GM23338 (cell line): ENCODE results near the gene CHCHD6. TPM values are rescaled to one million over a fixed set of nuclear protein-coding genes. Genes with fewer than 3 reads are reported as not detected.

Experiments
- ATAC-seq: fragments of 200-7000 bp; cut with Tn5 transposase; 3 replicates; pipeline ENCODE4 v1.9.1; 2020
- DNase-seq: peaks from one replicate; pipeline ENCODE4 v3.0.0-alpha.2; 2015; ENCODE audit warnings: low spot score
- H2AFZ ChIP-seq: fragments of 200-600 bp; sonication (generic); 2 replicates; pipeline ENCODE4 v1.8.0; 2016; ENCODE audit warnings: antibody characterized with exemption, mild to moderate bottlenecking, moderate library complexity
- H3F3A ChIP-seq: fragments of 200-600 bp; sonication (generic); replicated peaks from 2 replicates; pipeline ENCODE4 v1.8.0; 2017; ENCODE audit warnings: antibody characterized with exemption, mixed run types, low read depth
- H3K27ac ChIP-seq: fragments of 200-600 bp; sonication (generic); 2 replicates; pipeline ENCODE4 v1.6.1; 2016; ENCODE audit warnings: low read depth
- H3K27me3 ChIP-seq: fragments of 200-600 bp; sonication (generic); 2 replicates; pipeline ENCODE4 v1.8.0; 2016; ENCODE audit warnings: mild to moderate bottlenecking, mixed run types, moderate library complexity; ENCODE audit not compliant: insufficient read depth
- H3K36me3 ChIP-seq: fragments of 200-600 bp; sonication (generic); 2 replicates; pipeline ENCODE4 v1.8.0; 2016; ENCODE audit warnings: mild to moderate bottlenecking; ENCODE audit not compliant: insufficient read depth
- H3K4me1 ChIP-seq: fragments of 200-600 bp; sonication (generic); 2 replicates; pipeline ENCODE4 v1.8.0; 2016; ENCODE audit warnings: mild to moderate bottlenecking, moderate library complexity; ENCODE audit not compliant: insufficient read depth
- H3K4me2 ChIP-seq: fragments of 200-600 bp; sonication (generic); 2 replicates; pipeline ENCODE4 v1.7.1; 2017; ENCODE audit warnings: mixed run types
- H3K4me3 ChIP-seq: fragments of 200-600 bp; sonication (generic); 2 replicates; pipeline ENCODE4 v1.6.1; 2016; ENCODE audit warnings: mixed run types
- H3K79me2 ChIP-seq: fragments of 200-600 bp; sonication (generic); replicated peaks from 2 replicates; pipeline ENCODE4 v1.8.0; 2017; ENCODE audit warnings: mild to moderate bottlenecking; ENCODE audit not compliant: insufficient read depth
- H3K9me2 ChIP-seq: fragments of 200-600 bp; sonication (generic); 2 replicates; pipeline ENCODE4 v1.8.0; 2017; ENCODE audit not compliant: insufficient read depth
- H4K20me1 ChIP-seq: fragments of 200-600 bp; sonication (generic); replicated peaks from 2 replicates; pipeline ENCODE4 v1.8.0; 2017; ENCODE audit warnings: mild to moderate bottlenecking; ENCODE audit not compliant: insufficient read depth
- H3K27ac Mint-ChIP-seq: 2 replicates; pipeline ENCODE4 v1.8.0; 2020; ENCODE audit warnings: inconsistent platforms, mild to moderate bottlenecking, moderate library complexity, mixed read lengths
- H3K27me3 Mint-ChIP-seq: 3 replicates; pipeline ENCODE4 v1.8.0; 2022; ENCODE audit warnings: low read depth, mild to moderate bottlenecking, moderate library complexity, mixed read lengths, inconsistent platforms; ENCODE audit not compliant: insufficient read depth, poor library complexity
- H3K36me3 Mint-ChIP-seq: 3 replicates; pipeline ENCODE4 v1.8.0; 2021; ENCODE audit warnings: low read depth, mild to moderate bottlenecking, inconsistent platforms, moderate library complexity, mixed read lengths
- H3K4me1 Mint-ChIP-seq: 3 replicates; pipeline ENCODE4 v1.8.0; 2020; ENCODE audit warnings: mild to moderate bottlenecking, inconsistent platforms, mixed read lengths
- H3K4me3 Mint-ChIP-seq: 3 replicates; pipeline ENCODE4 v1.8.0; 2021; ENCODE audit warnings: moderate library complexity, mild to moderate bottlenecking, inconsistent platforms, mixed read lengths
- H3K9me3 Mint-ChIP-seq: 3 replicates; pipeline ENCODE4 v1.8.0; 2020; ENCODE audit warnings: moderate library complexity, mild to moderate bottlenecking, inconsistent platforms, mixed read lengths
- CREB1 ChIP-seq: fragments of 250-450 bp; sonication (Bioruptor Pico); IDR thresholded peaks from 2 replicates; pipeline ENCODE4 v1.5.0; 2020; ENCODE audit warnings: low read depth, mild to moderate bottlenecking, moderate library complexity
- EZH2 ChIP-seq: fragments of 200-600 bp; sonication (generic); IDR thresholded peaks from one replicate; pipeline ENCODE4 v1.8.0; 2017; ENCODE audit warnings: antibody characterized with exemption, mild to moderate bottlenecking, low read depth; ENCODE audit not compliant: unreplicated experiment
- EZH2phosphoT487 ChIP-seq: fragments of 200-600 bp; sonication (generic); IDR thresholded peaks from one replicate; pipeline ENCODE4 v1.8.1; 2018; ENCODE audit warnings: antibody characterized with exemption; ENCODE audit not compliant: unreplicated experiment
- JUNB ChIP-seq: IDR thresholded peaks from one replicate; pipeline ENCODE4 v1.6.1; 2016; ENCODE audit warnings: antibody characterized with exemption; ENCODE audit not compliant: unreplicated experiment
- NANOG ChIP-seq: IDR thresholded peaks from 2 replicates; pipeline ENCODE4 v1.6.1; 2016; ENCODE audit warnings: antibody characterized with exemption, borderline replicate concordance
- POLR2AphosphoS5 ChIP-seq: IDR thresholded peaks from 2 replicates; pipeline ENCODE4 v1.6.1; 2016; ENCODE audit warnings: antibody characterized with exemption, low read depth
- STAT1 ChIP-seq: IDR thresholded peaks from one replicate; pipeline ENCODE4 v1.6.1; 2016; ENCODE audit warnings: antibody characterized with exemption; ENCODE audit not compliant: unreplicated experiment
- ZNF114 ChIP-seq: fragments of 250-450 bp; sonication (Bioruptor Pico); IDR thresholded peaks from 2 replicates; pipeline ENCODE4 v1.5.0; 2020; ENCODE audit warnings: mild to moderate bottlenecking, moderate library complexity
- ZNF331 ChIP-seq: fragments of 250-450 bp; sonication (Bioruptor Pico); IDR thresholded peaks from 2 replicates; pipeline ENCODE4 v1.5.0; 2020; ENCODE audit warnings: low read depth, mild to moderate bottlenecking, moderate library complexity
- polyA plus RNA-seq: library from polyadenylated mRNA; unstranded; fragments of >200 nt; fragmentation: Nextera tagmentation; extraction: Ambion mirVana; gene quantifications from 2 replicates; pipeline ENCODE4 v1.2.1, GENCODE V29; 2016
- total RNA-seq: library from RNA; depleted of rRNA; stranded (reverse); fragments of >200 nt; shearing (Covaris generic); gene quantifications from 2 replicates; pipeline ENCODE4 v1.2.3, GENCODE V29; 2014
- TF ChIP-seq, protein P1 (sequence below): fragments of 250-450 bp; sonication (Bioruptor Pico); IDR thresholded peaks from 2 replicates; pipeline ENCODE4 v1.5.0; 2020; ENCODE audit warnings: mild to moderate bottlenecking, moderate library complexity
- TF ChIP-seq, protein P2 (sequence below), 2 experiments: fragments of 200-600 bp in 1 of 2; sonication (generic) in 1 of 2; conservative IDR thresholded peaks; 2 replicates each; pipeline versions ENCODE4 v1.5.1 to v1.6.1; 2016 to 2017; ENCODE audit warnings: antibody characterized with exemption in 2 of 2, low read depth in 2 of 2, mild to moderate bottlenecking in 2 of 2, moderate library complexity in 1 of 2
- TF ChIP-seq, protein P3 (sequence below): IDR thresholded peaks from one replicate; pipeline ENCODE4 v1.6.1; 2018; ENCODE audit warnings: antibody characterized with exemption; ENCODE audit not compliant: unreplicated experiment
- TF ChIP-seq, protein P4 (sequence below): IDR thresholded peaks from 2 replicates; pipeline ENCODE4 v1.6.1; 2016; ENCODE audit warnings: antibody characterized with exemption

Gene CHCHD6
- total and polyA plus RNA-seq, 2 experiments from 2014 or later = 28.8 to 43.0 TPM

DNA sequence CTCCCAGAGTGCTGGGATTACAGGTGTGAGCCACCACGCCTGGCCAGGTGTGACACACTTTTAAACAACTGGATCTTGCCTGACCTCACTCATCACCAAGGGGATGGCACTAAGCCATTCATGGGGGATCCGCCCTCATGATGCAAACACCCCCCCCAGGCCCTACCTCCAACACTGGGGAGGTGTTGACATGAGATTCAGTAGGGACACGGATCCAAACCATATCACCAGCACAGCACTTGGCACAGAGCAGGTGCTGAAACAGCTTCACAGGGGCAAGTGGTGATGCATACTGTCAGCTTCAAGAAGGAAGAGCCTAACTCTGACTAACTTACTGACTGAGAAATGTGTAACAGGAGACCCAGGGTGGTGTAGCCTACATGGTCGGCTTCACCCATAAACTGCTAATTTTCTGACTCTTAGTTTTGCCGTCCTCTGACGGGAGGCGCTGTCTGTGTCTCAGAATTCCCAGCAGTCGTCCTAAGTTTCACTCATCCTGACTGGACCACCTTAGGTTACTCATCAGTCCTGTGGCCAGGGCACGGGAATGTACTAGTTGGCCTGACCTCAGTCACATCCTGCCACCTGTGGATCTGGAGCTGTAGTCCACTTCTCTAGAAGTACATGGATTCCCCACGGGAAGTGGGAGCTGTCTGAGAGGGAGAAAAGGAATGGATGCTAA, 197.0 kb downstream of the CHCHD6 start:
- no peak overlapping the region for H3K4me3 Mint-ChIP-seq

More for the DNA sequence above, 197.0 kb downstream of the CHCHD6 start:
- H2AFZ ChIP-seq = no peak overlapping the region
- no peaks in the 10 kb centered on the region for H3K27me3 ChIP-seq
- DNase-seq (no peak), ATAC-seq (no peak)
- H3K79me2 ChIP-seq = no peaks in the 10 kb centered on the region
- no peak overlapping the region for H3K4me3 ChIP-seq
- Mint-ChIP-seq H3K9me3 (no peaks in the 10 kb centered on the region), H3K4me1 (no peaks in the 10 kb centered on the region), H3K36me3 (no peaks in the 10 kb centered on the region), H3K27ac (no peak overlapping the region), H3K27me3 (no peaks in the 10 kb centered on the region)
- H3F3A ChIP-seq = no peaks in the 10 kb centered on the region
- H3K4me1 ChIP-seq = no peaks in the 10 kb centered on the region
- no peaks in the 10 kb centered on the region for H3K36me3 ChIP-seq
- H3K4me2 ChIP-seq = no peak overlapping the region
- H3K27ac ChIP-seq = no peak overlapping the region
- TF ChIP-seq EZH2phosphoT487 (no peak), NANOG (no peak), JUNB (no peak), ZNF331 (CRISPR knock-in tag) (no peak), POLR2AphosphoS5 (no peak), EZH2 (no peak), CREB1 (CRISPR knock-in tag) (no peak), ZNF114 (CRISPR knock-in tag) (no peak), STAT1 (no peak)
- TF ChIP-seq, protein P1, sequence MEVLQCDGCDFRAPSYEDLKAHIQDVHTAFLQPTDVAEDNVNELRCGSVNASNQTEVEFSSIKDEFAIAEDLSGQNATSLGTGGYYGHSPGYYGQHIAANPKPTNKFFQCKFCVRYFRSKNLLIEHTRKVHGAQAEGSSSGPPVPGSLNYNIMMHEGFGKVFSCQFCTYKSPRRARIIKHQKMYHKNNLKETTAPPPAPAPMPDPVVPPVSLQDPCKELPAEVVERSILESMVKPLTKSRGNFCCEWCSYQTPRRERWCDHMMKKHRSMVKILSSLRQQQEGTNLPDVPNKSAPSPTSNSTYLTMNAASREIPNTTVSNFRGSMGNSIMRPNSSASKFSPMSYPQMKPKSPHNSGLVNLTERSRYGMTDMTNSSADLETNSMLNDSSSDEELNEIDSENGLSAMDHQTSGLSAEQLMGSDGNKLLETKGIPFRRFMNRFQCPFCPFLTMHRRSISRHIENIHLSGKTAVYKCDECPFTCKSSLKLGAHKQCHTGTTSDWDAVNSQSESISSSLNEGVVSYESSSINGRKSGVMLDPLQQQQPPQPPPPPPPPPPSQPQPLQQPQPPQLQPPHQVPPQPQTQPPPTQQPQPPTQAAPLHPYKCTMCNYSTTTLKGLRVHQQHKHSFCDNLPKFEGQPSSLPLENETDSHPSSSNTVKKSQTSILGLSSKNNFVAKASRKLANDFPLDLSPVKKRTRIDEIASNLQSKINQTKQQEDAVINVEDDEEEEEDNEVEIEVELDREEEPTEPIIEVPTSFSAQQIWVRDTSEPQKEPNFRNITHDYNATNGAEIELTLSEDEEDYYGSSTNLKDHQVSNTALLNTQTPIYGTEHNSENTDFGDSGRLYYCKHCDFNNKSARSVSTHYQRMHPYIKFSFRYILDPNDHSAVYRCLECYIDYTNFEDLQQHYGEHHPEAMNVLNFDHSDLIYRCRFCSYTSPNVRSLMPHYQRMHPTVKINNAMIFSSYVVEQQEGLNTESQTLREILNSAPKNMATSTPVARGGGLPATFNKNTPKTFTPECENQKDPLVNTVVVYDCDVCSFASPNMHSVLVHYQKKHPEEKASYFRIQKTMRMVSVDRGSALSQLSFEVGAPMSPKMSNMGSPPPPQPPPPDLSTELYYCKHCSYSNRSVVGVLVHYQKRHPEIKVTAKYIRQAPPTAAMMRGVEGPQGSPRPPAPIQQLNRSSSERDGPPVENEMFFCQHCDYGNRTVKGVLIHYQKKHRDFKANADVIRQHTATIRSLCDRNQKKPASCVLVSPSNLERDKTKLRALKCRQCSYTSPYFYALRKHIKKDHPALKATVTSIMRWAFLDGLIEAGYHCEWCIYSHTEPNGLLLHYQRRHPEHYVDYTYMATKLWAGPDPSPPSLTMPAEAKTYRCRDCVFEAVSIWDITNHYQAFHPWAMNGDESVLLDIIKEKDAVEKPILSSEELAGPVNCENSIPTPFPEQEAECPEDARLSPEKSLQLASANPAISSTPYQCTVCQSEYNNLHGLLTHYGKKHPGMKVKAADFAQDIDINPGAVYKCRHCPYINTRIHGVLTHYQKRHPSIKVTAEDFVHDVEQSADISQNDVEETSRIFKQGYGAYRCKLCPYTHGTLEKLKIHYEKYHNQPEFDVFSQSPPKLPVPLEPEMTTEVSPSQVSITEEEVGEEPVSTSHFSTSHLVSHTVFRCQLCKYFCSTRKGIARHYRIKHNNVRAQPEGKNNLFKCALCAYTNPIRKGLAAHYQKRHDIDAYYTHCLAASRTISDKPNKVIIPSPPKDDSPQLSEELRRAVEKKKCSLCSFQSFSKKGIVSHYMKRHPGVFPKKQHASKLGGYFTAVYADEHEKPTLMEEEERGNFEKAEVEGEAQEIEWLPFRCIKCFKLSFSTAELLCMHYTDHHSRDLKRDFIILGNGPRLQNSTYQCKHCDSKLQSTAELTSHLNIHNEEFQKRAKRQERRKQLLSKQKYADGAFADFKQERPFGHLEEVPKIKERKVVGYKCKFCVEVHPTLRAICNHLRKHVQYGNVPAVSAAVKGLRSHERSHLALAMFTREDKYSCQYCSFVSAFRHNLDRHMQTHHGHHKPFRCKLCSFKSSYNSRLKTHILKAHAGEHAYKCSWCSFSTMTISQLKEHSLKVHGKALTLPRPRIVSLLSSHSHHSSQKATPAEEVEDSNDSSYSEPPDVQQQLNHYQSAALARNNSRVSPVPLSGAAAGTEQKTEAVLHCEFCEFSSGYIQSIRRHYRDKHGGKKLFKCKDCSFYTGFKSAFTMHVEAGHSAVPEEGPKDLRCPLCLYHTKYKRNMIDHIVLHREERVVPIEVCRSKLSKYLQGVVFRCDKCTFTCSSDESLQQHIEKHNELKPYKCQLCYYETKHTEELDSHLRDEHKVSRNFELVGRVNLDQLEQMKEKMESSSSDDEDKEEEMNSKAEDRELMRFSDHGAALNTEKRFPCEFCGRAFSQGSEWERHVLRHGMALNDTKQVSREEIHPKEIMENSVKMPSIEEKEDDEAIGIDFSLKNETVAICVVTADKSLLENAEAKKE (CRISPR knock-in tag) = no peak
- TF ChIP-seq, protein P2, sequence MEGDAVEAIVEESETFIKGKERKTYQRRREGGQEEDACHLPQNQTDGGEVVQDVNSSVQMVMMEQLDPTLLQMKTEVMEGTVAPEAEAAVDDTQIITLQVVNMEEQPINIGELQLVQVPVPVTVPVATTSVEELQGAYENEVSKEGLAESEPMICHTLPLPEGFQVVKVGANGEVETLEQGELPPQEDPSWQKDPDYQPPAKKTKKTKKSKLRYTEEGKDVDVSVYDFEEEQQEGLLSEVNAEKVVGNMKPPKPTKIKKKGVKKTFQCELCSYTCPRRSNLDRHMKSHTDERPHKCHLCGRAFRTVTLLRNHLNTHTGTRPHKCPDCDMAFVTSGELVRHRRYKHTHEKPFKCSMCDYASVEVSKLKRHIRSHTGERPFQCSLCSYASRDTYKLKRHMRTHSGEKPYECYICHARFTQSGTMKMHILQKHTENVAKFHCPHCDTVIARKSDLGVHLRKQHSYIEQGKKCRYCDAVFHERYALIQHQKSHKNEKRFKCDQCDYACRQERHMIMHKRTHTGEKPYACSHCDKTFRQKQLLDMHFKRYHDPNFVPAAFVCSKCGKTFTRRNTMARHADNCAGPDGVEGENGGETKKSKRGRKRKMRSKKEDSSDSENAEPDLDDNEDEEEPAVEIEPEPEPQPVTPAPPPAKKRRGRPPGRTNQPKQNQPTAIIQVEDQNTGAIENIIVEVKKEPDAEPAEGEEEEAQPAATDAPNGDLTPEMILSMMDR (conservative IDR thresholded peaks at IDR 0.05; ENCODE audit: low read depth in 2 of 2) = no peak
- TF ChIP-seq, protein P3, sequence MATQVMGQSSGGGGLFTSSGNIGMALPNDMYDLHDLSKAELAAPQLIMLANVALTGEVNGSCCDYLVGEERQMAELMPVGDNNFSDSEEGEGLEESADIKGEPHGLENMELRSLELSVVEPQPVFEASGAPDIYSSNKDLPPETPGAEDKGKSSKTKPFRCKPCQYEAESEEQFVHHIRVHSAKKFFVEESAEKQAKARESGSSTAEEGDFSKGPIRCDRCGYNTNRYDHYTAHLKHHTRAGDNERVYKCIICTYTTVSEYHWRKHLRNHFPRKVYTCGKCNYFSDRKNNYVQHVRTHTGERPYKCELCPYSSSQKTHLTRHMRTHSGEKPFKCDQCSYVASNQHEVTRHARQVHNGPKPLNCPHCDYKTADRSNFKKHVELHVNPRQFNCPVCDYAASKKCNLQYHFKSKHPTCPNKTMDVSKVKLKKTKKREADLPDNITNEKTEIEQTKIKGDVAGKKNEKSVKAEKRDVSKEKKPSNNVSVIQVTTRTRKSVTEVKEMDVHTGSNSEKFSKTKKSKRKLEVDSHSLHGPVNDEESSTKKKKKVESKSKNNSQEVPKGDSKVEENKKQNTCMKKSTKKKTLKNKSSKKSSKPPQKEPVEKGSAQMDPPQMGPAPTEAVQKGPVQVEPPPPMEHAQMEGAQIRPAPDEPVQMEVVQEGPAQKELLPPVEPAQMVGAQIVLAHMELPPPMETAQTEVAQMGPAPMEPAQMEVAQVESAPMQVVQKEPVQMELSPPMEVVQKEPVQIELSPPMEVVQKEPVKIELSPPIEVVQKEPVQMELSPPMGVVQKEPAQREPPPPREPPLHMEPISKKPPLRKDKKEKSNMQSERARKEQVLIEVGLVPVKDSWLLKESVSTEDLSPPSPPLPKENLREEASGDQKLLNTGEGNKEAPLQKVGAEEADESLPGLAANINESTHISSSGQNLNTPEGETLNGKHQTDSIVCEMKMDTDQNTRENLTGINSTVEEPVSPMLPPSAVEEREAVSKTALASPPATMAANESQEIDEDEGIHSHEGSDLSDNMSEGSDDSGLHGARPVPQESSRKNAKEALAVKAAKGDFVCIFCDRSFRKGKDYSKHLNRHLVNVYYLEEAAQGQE = no peak
- TF ChIP-seq, protein P4, sequence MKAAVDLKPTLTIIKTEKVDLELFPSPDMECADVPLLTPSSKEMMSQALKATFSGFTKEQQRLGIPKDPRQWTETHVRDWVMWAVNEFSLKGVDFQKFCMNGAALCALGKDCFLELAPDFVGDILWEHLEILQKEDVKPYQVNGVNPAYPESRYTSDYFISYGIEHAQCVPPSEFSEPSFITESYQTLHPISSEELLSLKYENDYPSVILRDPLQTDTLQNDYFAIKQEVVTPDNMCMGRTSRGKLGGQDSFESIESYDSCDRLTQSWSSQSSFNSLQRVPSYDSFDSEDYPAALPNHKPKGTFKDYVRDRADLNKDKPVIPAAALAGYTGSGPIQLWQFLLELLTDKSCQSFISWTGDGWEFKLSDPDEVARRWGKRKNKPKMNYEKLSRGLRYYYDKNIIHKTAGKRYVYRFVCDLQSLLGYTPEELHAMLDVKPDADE = no peak
- H3K9me2 ChIP-seq = no peaks in the 10 kb centered on the region; the same call in 1 of the 2 replicates
- peaks cover 4% of the 10 kb centered on the region; the same call in 1 of the 2 replicates for H4K20me1 ChIP-seq
